GM19328 (cell line): ENCODE results near the gene PHF23.

ENCODE experiments used
- ATAC-seq: cut with Tn5 transposase; IDR thresholded peaks from one replicate; pipeline ENCODE4 v1.9.1; 2021; ENCODE audit warnings: mild to moderate bottlenecking, moderate library complexity; ENCODE audit not compliant: unreplicated experiment

The PHF23 gene

GRCh38 chr17:7221278-7222092 lies 17.8 kb downstream of the PHF23 start:
- no peak for ATAC-seq

GRCh38 chr17:7220593-7221277 lies 18.5 kb downstream of the PHF23 start:
- ATAC-seq: no peak

- no peak for ATAC-seq
Observed at GRCh38 chr17:7219812-7220592, 19.3 kb downstream of the PHF23 start, which contains the start of the genes ACADVL and DLG4. ACADVL (plus strand) TSS chr17:7219938; CDS start chr17:7219985, 47 bp downstream. DLG4 (minus strand) TSS chr17:7219836.

- no peak for ATAC-seq
Observed at GRCh38 chr17:7219229-7219811, 19.9 kb downstream of the PHF23 start.

- no peak for ATAC-seq
Observed at GRCh38 chr17:7218758-7219157, 20.5 kb downstream of the PHF23 start.

- ATAC-seq: no peak
Observed at GRCh38 chr17:7218166-7218565, 21.1 kb downstream of the PHF23 start.

- ATAC-seq: no peak
Observed at GRCh38 chr17:7217113-7217987, 21.9 kb downstream of the PHF23 start.

- no peak for ATAC-seq
Observed at GRCh38 chr17:7216242-7217112, 22.8 kb downstream of the PHF23 start.

- no peak for ATAC-seq
Observed at GRCh38 chr17:7215652-7216180, 23.5 kb downstream of the PHF23 start.

- ATAC-seq: no peak
Observed at GRCh38 chr17:7215136-7215638, 24.1 kb downstream of the PHF23 start.

- peak; percentile 68 for ATAC-seq
Observed at GRCh38 chr17:7214300-7215135, 24.7 kb downstream of the PHF23 start.

- no peak for ATAC-seq
Observed at GRCh38 chr17:7213895-7214299, 25.4 kb downstream of the PHF23 start.

- no peak for ATAC-seq
Observed at GRCh38 chr17:7211491-7212273, 27.6 kb downstream of the PHF23 start.

GRCh38 chr17:7208754-7209460 lies 30.4 kb downstream of the PHF23 start:
- ATAC-seq: no peak

- ATAC-seq: no peak
Observed at GRCh38 chr17:7208027-7208571, 31.2 kb downstream of the PHF23 start.
